Activated T-helper 17 cell treated with anti-CD3 and anti-CD28 coated beads, Interleukin-2, amount 50 U/mL, for 72 hours (primary cell): ENCODE measurements around the gene TMEM132C. TPM values are rescaled to one million over a fixed set of nuclear protein-coding genes. Genes with fewer than 3 reads are reported as not detected.

Experiments
- ATAC-seq: fragments of 150-1000 bp; cut with Tn5 transposase; replicated peaks from 2 replicates; pipeline ENCODE4 v1.10.0; 2021; ENCODE audit warnings: mild to moderate bottlenecking, moderate library complexity
- H3K27ac Mint-ChIP-seq: one replicate; pipeline ENCODE4 v1.8.0; 2022; ENCODE audit warnings: mixed read lengths
- H3K27me3 Mint-ChIP-seq: one replicate; pipeline ENCODE4 v1.8.0; 2022; ENCODE audit warnings: mixed read lengths
- H3K36me3 Mint-ChIP-seq: one replicate; pipeline ENCODE4 v1.8.0; 2022; ENCODE audit warnings: low read depth, mild to moderate bottlenecking, mixed read lengths
- H3K4me1 Mint-ChIP-seq: one replicate; pipeline ENCODE4 v1.8.0; 2022; ENCODE audit warnings: mixed read lengths
- H3K4me3 Mint-ChIP-seq: one replicate; pipeline ENCODE4 v1.8.0; 2022; ENCODE audit warnings: mild to moderate bottlenecking, mixed read lengths
- H3K9me3 Mint-ChIP-seq: one replicate; pipeline ENCODE4 v1.8.0; 2022; ENCODE audit warnings: mixed read lengths
- total RNA-seq, 2 donors: library from RNA; stranded (reverse); gene quantifications; one replicate each; pipeline ENCODE4 v1.2.3, GENCODE V29; 2022

TMEM132C gene
- total RNA-seq, 2 donors from 2014 or later = not detected

GRCh38 chr12:128266541-128267130 is 334 bp upstream of the TMEM132C start:
- H3K27me3 Mint-ChIP-seq = peaks cover 27% of the 10 kb centered on the region
- no peak overlapping the region for H3K27ac Mint-ChIP-seq
- H3K4me3 Mint-ChIP-seq = no peak overlapping the region
- H3K4me1 Mint-ChIP-seq = no peaks in the 10 kb centered on the region
- no peaks in the 10 kb centered on the region for H3K36me3 Mint-ChIP-seq
- ATAC-seq = no peak
- no peaks in the 10 kb centered on the region for H3K9me3 Mint-ChIP-seq

GRCh38 chr12:128267651-128268378 is 845 bp downstream of the TMEM132C start:
- peaks cover 3% of the 10 kb centered on the region for H3K9me3 Mint-ChIP-seq
- ATAC-seq = no peak
- H3K27ac Mint-ChIP-seq = no peak overlapping the region
- no peak overlapping the region for H3K4me3 Mint-ChIP-seq
- H3K27me3 Mint-ChIP-seq = peaks cover 28% of the 10 kb centered on the region
- H3K36me3 Mint-ChIP-seq = no peaks in the 10 kb centered on the region
- no peaks in the 10 kb centered on the region for H3K4me1 Mint-ChIP-seq

DNA sequence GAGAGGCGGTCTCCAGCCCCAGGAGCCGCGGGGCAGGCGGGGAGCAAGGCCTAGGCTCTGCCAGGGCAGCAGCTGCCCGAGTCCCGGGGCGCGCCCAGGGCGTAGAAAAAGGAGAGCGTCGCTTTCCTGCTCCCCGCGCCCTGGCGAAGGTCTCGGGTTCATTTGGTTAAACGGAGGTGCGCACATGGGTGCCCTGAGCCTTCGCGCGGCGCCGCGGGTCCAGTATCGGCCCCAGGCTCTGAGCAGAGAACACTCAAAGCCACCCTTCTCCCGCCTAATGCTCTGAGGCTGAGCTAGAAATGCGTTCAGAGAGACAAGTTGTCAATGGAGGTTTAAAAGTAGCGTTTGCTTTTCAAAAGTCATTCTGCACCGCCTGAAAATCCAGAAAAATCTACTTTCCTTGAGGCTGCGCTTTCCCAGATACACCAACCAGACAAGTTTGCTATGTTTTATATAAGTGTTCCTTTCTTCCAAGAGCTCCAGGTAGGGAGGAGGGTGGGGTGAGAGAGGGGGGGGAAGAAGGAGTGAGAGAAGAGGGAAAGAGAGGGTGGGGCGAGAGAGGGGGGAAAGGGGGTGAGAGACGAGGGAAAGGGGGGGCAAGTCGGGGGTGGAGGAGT is 1.5 kb downstream of the TMEM132C start:
- no peak overlapping the region for H3K27ac Mint-ChIP-seq
- no peak overlapping the region for H3K4me3 Mint-ChIP-seq
- H3K9me3 Mint-ChIP-seq = peaks cover 6% of the 10 kb centered on the region
- H3K36me3 Mint-ChIP-seq = no peaks in the 10 kb centered on the region
- no peak for ATAC-seq
- H3K27me3 Mint-ChIP-seq = peaks cover 28% of the 10 kb centered on the region
- H3K4me1 Mint-ChIP-seq = no peaks in the 10 kb centered on the region

DNA sequence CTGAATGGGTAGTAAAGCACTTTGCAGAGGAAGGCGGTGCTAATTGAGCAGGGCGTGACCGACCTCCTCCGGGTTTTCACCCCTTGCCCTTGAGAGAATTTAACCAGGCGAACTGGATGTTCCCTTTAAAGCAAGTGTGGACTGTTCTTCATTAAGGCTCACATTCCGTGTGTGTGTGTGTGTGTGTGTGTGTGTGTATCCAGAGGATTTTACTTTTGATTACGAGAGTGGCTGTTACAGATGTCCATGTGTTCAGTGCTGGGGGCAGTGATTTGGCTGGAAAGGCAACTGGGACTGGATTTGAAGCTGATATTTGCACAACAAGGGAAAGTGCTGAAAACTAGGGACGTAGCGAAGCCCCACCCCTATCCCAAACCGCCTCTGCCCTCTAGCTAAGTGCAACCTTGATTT is 2.2 kb downstream of the TMEM132C start:
- Mint-ChIP-seq H3K27ac (no peak overlapping the region), H3K27me3 (peaks cover 28% of the 10 kb centered on the region), H3K36me3 (no peaks in the 10 kb centered on the region), H3K4me1 (no peaks in the 10 kb centered on the region), H3K9me3 (peaks cover 6% of the 10 kb centered on the region), H3K4me3 (no peak overlapping the region)
- ATAC-seq = no peak

- H3K4me3 Mint-ChIP-seq = no peak overlapping the region
- H3K36me3 Mint-ChIP-seq = no peaks in the 10 kb centered on the region
- no peaks in the 10 kb centered on the region for H3K4me1 Mint-ChIP-seq
- peaks cover 2% of the 10 kb centered on the region for H3K27me3 Mint-ChIP-seq
- no peak overlapping the region for H3K27ac Mint-ChIP-seq
- ATAC-seq = no peak
- H3K9me3 Mint-ChIP-seq = peaks cover 37% of the 10 kb centered on the region
These were observed 9.5 kb downstream of the TMEM132C start for GRCh38 chr12:128276471-128276870.

GRCh38 chr12:128286970-128287369 is 20.0 kb downstream of the TMEM132C start:
- no peaks in the 10 kb centered on the region for H3K27me3 Mint-ChIP-seq
- ATAC-seq = no peak
- no peak overlapping the region for H3K27ac Mint-ChIP-seq
- no peak overlapping the region for H3K4me3 Mint-ChIP-seq
- H3K9me3 Mint-ChIP-seq = peaks cover 7% of the 10 kb centered on the region
- H3K36me3 Mint-ChIP-seq = no peaks in the 10 kb centered on the region
- no peaks in the 10 kb centered on the region for H3K4me1 Mint-ChIP-seq

GRCh38 chr12:128288357-128288756 is 21.4 kb downstream of the TMEM132C start:
- H3K27me3 Mint-ChIP-seq = no peaks in the 10 kb centered on the region
- H3K36me3 Mint-ChIP-seq = no peaks in the 10 kb centered on the region
- no peak overlapping the region for H3K4me3 Mint-ChIP-seq
- H3K4me1 Mint-ChIP-seq = no peaks in the 10 kb centered on the region
- no peak overlapping the region for H3K27ac Mint-ChIP-seq
- no peak for ATAC-seq
- H3K9me3 Mint-ChIP-seq = peaks cover 5% of the 10 kb centered on the region

DNA sequence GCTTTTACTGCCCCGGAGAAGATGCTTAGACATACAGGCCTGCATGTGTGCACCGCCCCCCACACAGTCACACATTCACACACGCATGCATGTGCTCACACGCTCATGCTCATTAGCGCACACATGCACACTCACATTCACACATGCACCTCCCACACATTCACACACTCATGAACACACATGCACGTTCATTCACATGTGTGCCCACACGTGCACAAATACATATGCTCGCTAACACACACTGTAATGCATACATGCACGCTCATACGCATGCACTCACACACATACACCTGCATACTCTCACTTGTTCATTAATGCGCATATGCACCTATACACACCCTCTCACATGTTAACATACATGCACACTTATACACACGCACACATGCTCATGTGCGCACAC is 21.9 kb downstream of the TMEM132C start:
- H3K27me3 Mint-ChIP-seq = no peaks in the 10 kb centered on the region
- no peaks in the 10 kb centered on the region for H3K36me3 Mint-ChIP-seq
- no peaks in the 10 kb centered on the region for H3K4me1 Mint-ChIP-seq
- ATAC-seq = no peak
- H3K27ac Mint-ChIP-seq = no peak overlapping the region
- no peaks in the 10 kb centered on the region for H3K9me3 Mint-ChIP-seq
- no peak overlapping the region for H3K4me3 Mint-ChIP-seq

DNA sequence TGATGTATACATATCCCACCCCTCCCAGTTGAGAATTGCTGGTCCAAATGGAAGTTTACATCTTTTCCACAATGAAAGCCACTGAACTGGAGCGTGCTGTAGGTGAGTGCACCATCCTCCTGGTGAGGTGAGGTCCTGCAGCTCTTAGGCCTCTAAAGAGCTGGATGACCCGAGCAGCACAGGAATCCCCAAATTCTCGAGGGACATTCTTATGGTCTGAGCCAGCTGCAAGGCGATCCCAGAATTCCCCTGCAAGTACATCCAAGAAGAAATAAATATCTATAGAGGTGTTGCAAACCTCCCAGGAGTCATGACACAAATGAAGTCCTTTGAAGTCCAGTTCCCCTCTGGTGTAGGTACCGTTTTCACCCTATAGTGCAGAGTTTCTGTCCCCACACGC is 24.0 kb downstream of the TMEM132C start:
- Mint-ChIP-seq H3K27ac (no peak overlapping the region), H3K36me3 (no peaks in the 10 kb centered on the region), H3K9me3 (peaks cover 3% of the 10 kb centered on the region), H3K27me3 (no peaks in the 10 kb centered on the region), H3K4me3 (no peak overlapping the region), H3K4me1 (no peaks in the 10 kb centered on the region)
- no peak for ATAC-seq

GRCh38 chr12:128298091-128298748 is 31.2 kb downstream of the TMEM132C start:
- no peak for ATAC-seq
- Mint-ChIP-seq H3K4me3 (no peak overlapping the region), H3K9me3 (peaks cover 9% of the 10 kb centered on the region), H3K4me1 (no peaks in the 10 kb centered on the region), H3K27me3 (no peaks in the 10 kb centered on the region), H3K36me3 (no peaks in the 10 kb centered on the region), H3K27ac (no peak overlapping the region)

DNA sequence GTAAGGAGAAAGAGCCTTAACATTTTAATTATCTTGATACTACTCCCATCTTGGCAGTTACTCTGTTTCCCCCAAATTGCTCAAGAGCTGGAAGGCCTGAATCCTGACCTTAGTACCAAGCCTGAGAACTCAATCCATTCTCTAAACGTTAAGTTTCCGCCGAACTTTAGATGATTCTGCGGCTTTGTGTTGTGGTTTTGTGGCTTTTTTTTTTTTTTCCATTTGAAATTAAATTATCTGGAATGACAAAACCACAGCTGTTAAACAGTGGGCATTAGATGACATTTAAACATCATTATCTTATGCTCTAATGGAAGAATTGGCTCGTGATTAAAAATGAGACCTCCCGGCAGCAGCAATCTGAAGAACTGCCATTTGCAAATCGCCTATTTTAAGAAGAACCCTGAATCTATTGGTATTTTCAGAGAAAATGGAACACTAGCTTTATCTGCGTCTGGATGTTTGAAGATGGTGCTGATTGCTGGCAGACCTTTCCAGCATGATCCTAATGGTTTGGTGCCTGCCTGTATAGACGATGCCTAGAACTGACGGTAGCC is 38.4 kb downstream of the TMEM132C start:
- Mint-ChIP-seq H3K9me3 (peaks cover 8% of the 10 kb centered on the region), H3K27ac (no peak overlapping the region), H3K4me1 (no peaks in the 10 kb centered on the region), H3K36me3 (no peaks in the 10 kb centered on the region), H3K4me3 (no peak overlapping the region), H3K27me3 (no peaks in the 10 kb centered on the region)
- ATAC-seq = no peak

- H3K4me3 Mint-ChIP-seq = no peak overlapping the region
- peaks cover 10% of the 10 kb centered on the region for H3K9me3 Mint-ChIP-seq
- H3K36me3 Mint-ChIP-seq = no peaks in the 10 kb centered on the region
- ATAC-seq = no peak
- no peaks in the 10 kb centered on the region for H3K4me1 Mint-ChIP-seq
- no peak overlapping the region for H3K27ac Mint-ChIP-seq
- no peaks in the 10 kb centered on the region for H3K27me3 Mint-ChIP-seq
These were observed 40.8 kb downstream of the TMEM132C start for GRCh38 chr12:128307791-128308190.

DNA sequence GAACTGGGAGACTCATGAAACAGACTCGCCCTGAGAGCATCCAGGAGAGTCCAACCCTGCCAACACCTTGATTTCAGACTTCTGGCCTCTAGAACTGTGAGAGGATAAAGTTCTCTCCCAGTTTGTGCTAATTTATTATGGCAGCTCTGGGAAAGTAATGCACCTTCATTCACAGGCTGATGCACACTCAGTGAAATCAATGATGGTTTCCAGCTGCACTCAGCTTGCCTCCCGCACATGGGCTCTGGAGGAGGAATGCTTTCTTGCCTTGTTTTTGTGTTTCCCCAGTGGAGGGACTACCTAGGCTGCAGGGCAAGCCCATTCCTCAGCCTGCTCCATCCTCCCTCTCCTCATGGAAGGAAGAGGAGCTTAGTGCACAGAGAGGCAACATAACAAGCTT is 45.7 kb downstream of the TMEM132C start:
- Mint-ChIP-seq H3K4me1 (no peaks in the 10 kb centered on the region), H3K27me3 (no peaks in the 10 kb centered on the region), H3K9me3 (peaks cover 11% of the 10 kb centered on the region), H3K36me3 (no peaks in the 10 kb centered on the region), H3K27ac (no peak overlapping the region), H3K4me3 (no peak overlapping the region)
- ATAC-seq = no peak

DNA sequence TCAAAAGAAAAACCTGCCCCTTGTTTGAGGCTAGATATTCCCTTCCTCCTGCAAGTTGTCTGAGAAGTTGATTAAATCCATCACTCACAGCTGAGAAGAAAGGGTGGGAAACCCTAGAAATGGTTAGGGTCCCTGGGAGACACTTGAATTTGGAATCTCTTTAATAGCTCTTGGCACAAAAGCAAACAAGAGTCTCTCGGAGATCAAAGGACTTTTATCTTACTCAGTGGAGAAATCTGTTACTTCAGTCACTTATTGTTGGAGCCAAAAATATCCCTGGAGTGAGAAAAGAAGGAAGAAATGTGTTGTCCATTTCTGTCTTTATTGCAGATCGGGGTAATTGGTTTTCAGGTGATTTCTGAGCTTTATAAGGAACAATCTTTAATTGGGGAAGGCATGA is 47.0 kb downstream of the TMEM132C start:
- H3K27ac Mint-ChIP-seq = no peak overlapping the region
- peaks cover 11% of the 10 kb centered on the region for H3K9me3 Mint-ChIP-seq
- no peaks in the 10 kb centered on the region for H3K4me1 Mint-ChIP-seq
- no peaks in the 10 kb centered on the region for H3K36me3 Mint-ChIP-seq
- no peak for ATAC-seq
- no peak overlapping the region for H3K4me3 Mint-ChIP-seq
- H3K27me3 Mint-ChIP-seq = no peaks in the 10 kb centered on the region
